B cell (primary cell): Measurements from ENCODE around the gene TATDN2.

ENCODE experiments used
- CTCF ChIP-seq: fragments of 200-600 bp; IDR thresholded peaks from one replicate; pipeline ENCODE4 v1.8.0; 2022; ENCODE audit warnings: antibody characterized with exemption, mild to moderate bottlenecking
- EZH2 ChIP-seq: IDR thresholded peaks from 2 replicates; pipeline ENCODE4 v1.6.1; 2012; ENCODE audit warnings: borderline replicate concordance, low read depth, mild to moderate bottlenecking, moderate library complexity, low read length; ENCODE audit not compliant: insufficient read depth, poor library complexity, severe bottlenecking

- TF ChIP-seq CTCF (no peak), EZH2 (no peak)
Observed at GRCh38 chr3:10311710-10312109, 63.5 kb downstream of the TATDN2 start.
